ENCODE results near the gene NEBL.

The NEBL gene

GRCh38 chr10:20817646-20818045, 79.5 kb downstream of the NEBL start:
- TF ChIP-seq CTCF (IDR thresholded peaks at IDR 0.05) (no peak), ZFX (IDR thresholded peaks at IDR 0.05; ENCODE audit: borderline replicate concordance) (no peak)
- no peak overlapping the region for H3K27ac ChIP-seq

GRCh38 chr10:20817116-20817515, 80.0 kb downstream of the NEBL start:
- TF ChIP-seq CTCF (IDR thresholded peaks at IDR 0.05) (no peak), ZFX (IDR thresholded peaks at IDR 0.05; ENCODE audit: borderline replicate concordance) (no peak)
- H3K27ac ChIP-seq = no peak overlapping the region

- no peak overlapping the region for H3K27ac ChIP-seq
- TF ChIP-seq CTCF (IDR thresholded peaks at IDR 0.05) = no peak
These were observed 83.0 kb downstream of the NEBL start for GRCh38 chr10:20814116-20814515.

- no peak overlapping the region for H3K27ac ChIP-seq
- no peak for TF ChIP-seq ZFX (IDR thresholded peaks at IDR 0.05; ENCODE audit: borderline replicate concordance)
- TF ChIP-seq CTCF (IDR thresholded peaks at IDR 0.05) = no peak
These were observed 86.0 kb downstream of the NEBL start for GRCh38 chr10:20811131-20811530.

- TF ChIP-seq CTCF (IDR thresholded peaks at IDR 0.05) (no peak), ZFX (IDR thresholded peaks at IDR 0.05; ENCODE audit: borderline replicate concordance) (no peak)
- no peak overlapping the region for H3K27ac ChIP-seq
These were observed 87.5 kb downstream of the NEBL start for GRCh38 chr10:20809631-20810030.

GRCh38 chr10:20806487-20806886, 90.6 kb downstream of the NEBL start:
- no peak overlapping the region for H3K27ac ChIP-seq
- no peak for TF ChIP-seq ZFX (IDR thresholded peaks at IDR 0.05; ENCODE audit: borderline replicate concordance)
- TF ChIP-seq CTCF (IDR thresholded peaks at IDR 0.05) = no peak

GRCh38 chr10:20797290-20797689, 99.8 kb downstream of the NEBL start:
- no peak overlapping the region for H3K27ac ChIP-seq
- TF ChIP-seq ZFX (IDR thresholded peaks at IDR 0.05; ENCODE audit: borderline replicate concordance) = no peak
- TF ChIP-seq CTCF (IDR thresholded peaks at IDR 0.05) = no peak
